Right lobe of liver (tissue), 6 donors: ENCODE data around the gene ALDH7A1. TPM values are rescaled to one million over a fixed set of nuclear protein-coding genes. Genes with fewer than 3 reads are reported as not detected.
"Not testable (repeated sequence)": the region's sequence is repeated elsewhere in the genome, so short reads cannot be mapped to it uniquely, and the experiment has no call there.

Source experiments
- ATAC-seq, 4 donors: fragments of 200-7000 bp; cut with Tn5 transposase; one replicate each; pipeline ENCODE4 v1.9.1; 2020; ENCODE audit warnings: mild to moderate bottlenecking in 4 of 4, moderate library complexity in 4 of 4
- DNase-seq, 3 donors: peaks; one replicate each; pipeline ENCODE4 v3.0.0-alpha.2; 2020
- H3K27ac ChIP-seq, 3 donors: fragments of 200-600 bp; one replicate each; pipeline ENCODE4 v1.8.0; 2022
- H3K27me3 ChIP-seq, 2 donors: fragments of 200-600 bp; one replicate each; pipeline ENCODE4 v1.8.0; 2022
- H3K36me3 ChIP-seq, 4 donors: fragments of 200-600 bp; sonication (generic) in 1 of 4; one replicate each; pipeline versions ENCODE4 v1.5.1 to v1.8.0; 2017 to 2022; ENCODE audit warnings: control low read depth in 1 of 4
- H3K4me1 ChIP-seq, 4 donors: fragments of 200-600 bp; sonication (generic) in 1 of 4; one replicate each; pipeline versions ENCODE4 v1.5.1 to v1.8.0; 2017 to 2022; ENCODE audit warnings: control low read depth in 1 of 4
- H3K4me3 ChIP-seq, 3 donors: fragments of 200-600 bp; one replicate each; pipeline ENCODE4 v1.8.0; 2022
- H3K9me3 ChIP-seq, 4 donors: fragments of 200-600 bp; sonication (generic) in 1 of 4; one replicate each; pipeline versions ENCODE4 v1.5.1 to v1.8.0; 2017 to 2022; ENCODE audit warnings: control low read depth in 1 of 4
- POLR2A ChIP-seq: fragments of 450-650 bp; IDR thresholded peaks from one replicate; pipeline ENCODE4 v1.6.1; 2017; ENCODE audit warnings: antibody characterized with exemption, mild to moderate bottlenecking
- WGBS: methylation state at CpG from one replicate; pipeline ENCODE4 v1.1.6; 2018; ENCODE audit warnings: low coverage, low lambda C conversion rate; ENCODE audit not compliant: insufficient coverage; ENCODE audit errors: missing lambda C conversion rate; 5-methylcytosine and 5-hydroxymethylcytosine counted together
- intact Hi-C, 2 donors: fragments of 100-400 bp; cut with DNase I; formaldehyde crosslinking; loops; one replicate each; pipeline versions ENCODE4 v1.11.2 to v1.14.1; 2022
- total RNA-seq, 6 experiments: library from RNA; depleted of rRNA in 2 of 6; stranded (reverse); fragments of >200 nt in 2 of 6; fragmentation: NEBNext Ultra II Directional in 3 of 6; extraction: Animal tissue kit (Norgen Biotek cat#: 25700) in 3 of 6; gene quantifications; one replicate each; pipeline versions ENCODE4 v1.1.0 to v1.2.4, GENCODE V29; 2016 to 2023
- TF ChIP-seq, protein P1 (sequence below), 4 donors: fragments of 200-600 bp in 3 of 4; fragments of 450-650 bp in 1 of 4; IDR thresholded peaks; one replicate each; pipeline versions ENCODE4 v1.5.1 to v1.8.0; 2016 to 2022; ENCODE audit warnings: antibody characterized with exemption in 4 of 4, mild to moderate bottlenecking in 2 of 4
- donor health status: DM: no; HTN: yes; CAD: no.
- donor health status: DM: no; HTN: no; CAD: no.
- donor health status: DM: no; HTN: no; CAD: no.
- donor health status: DM: no; HTN: yes; CAD: no.
- donor health status: DM: no; HTN: yes; CAD: no.

The ALDH7A1 gene
- total RNA-seq, 6 experiments from 2014 or later = 23.0 to 142 (median 96.7) TPM

GRCh38 chr5:126610160-126610559, 15.1 kb upstream of the ALDH7A1 start:
- 31% methylated on average over 2 of the region's 2 CpGs for WGBS
- peak in 1 of 4 donors; percentile 81 for ATAC-seq
- no peak for DNase-seq
- Histone ChIP-seq H3K9me3 (no peaks in the 10 kb centered on the region), H3K4me1 (peaks cover 0 to 22% (median 2%) of the 10 kb centered on the region in 4 donors), H3K4me3 (no peak overlapping the region), H3K36me3 (peaks cover 0 to 32% (median 3%) of the 10 kb centered on the region in 4 donors), H3K27me3 (no peaks in the 10 kb centered on the region), H3K27ac (no peak overlapping the region)
- TF ChIP-seq POLR2A = no peak
- TF ChIP-seq, protein P1, sequence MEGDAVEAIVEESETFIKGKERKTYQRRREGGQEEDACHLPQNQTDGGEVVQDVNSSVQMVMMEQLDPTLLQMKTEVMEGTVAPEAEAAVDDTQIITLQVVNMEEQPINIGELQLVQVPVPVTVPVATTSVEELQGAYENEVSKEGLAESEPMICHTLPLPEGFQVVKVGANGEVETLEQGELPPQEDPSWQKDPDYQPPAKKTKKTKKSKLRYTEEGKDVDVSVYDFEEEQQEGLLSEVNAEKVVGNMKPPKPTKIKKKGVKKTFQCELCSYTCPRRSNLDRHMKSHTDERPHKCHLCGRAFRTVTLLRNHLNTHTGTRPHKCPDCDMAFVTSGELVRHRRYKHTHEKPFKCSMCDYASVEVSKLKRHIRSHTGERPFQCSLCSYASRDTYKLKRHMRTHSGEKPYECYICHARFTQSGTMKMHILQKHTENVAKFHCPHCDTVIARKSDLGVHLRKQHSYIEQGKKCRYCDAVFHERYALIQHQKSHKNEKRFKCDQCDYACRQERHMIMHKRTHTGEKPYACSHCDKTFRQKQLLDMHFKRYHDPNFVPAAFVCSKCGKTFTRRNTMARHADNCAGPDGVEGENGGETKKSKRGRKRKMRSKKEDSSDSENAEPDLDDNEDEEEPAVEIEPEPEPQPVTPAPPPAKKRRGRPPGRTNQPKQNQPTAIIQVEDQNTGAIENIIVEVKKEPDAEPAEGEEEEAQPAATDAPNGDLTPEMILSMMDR (IDR thresholded peaks at IDR 0.05) = no peak
- intact Hi-C loops = no loop called here

GRCh38 chr5:126605525-126605924, 10.5 kb upstream of the ALDH7A1 start:
- 94% methylated on average over 5 of the region's 5 CpGs for WGBS
- no peak for ATAC-seq

GRCh38 chr5:126603402-126603991, 8.5 kb upstream of the ALDH7A1 start:
- TF ChIP-seq, protein P1 (IDR thresholded peaks at IDR 0.05) = no peak
- TF ChIP-seq POLR2A = no peak
- H3K9me3 ChIP-seq = no peaks in the 10 kb centered on the region
- intact Hi-C loops = loop anchor here in 1 of 2 donors (10.0 kb wide), 1 partner anchor 59 kb away; no protein-coding TSS in a partner anchor
- H3K4me3 ChIP-seq = no peak overlapping the region
- ATAC-seq = no peak
- H3K36me3 ChIP-seq = peaks cover 0 to 34% (median 3%) of the 10 kb centered on the region in 4 donors
- H3K4me1 ChIP-seq = peaks cover 0 to 35% (median 8%) of the 10 kb centered on the region in 4 donors
- no peaks in the 10 kb centered on the region for H3K27me3 ChIP-seq
- H3K27ac ChIP-seq = no peak overlapping the region
- DNase-seq = no peak
- WGBS = 63% methylated on average over 6 of the region's 6 CpGs

More at GRCh38 chr5:126605525-126605924, 10.5 kb upstream of the ALDH7A1 start:
- no peak for DNase-seq
- Histone ChIP-seq H3K27me3 (no peaks in the 10 kb centered on the region), H3K4me3 (no peak overlapping the region), H3K27ac (no peak overlapping the region), H3K36me3 (peaks cover 0 to 54% (median 3%) of the 10 kb centered on the region in 4 donors), H3K9me3 (no peaks in the 10 kb centered on the region), H3K4me1 (peaks cover 0 to 36% (median 8%) of the 10 kb centered on the region in 4 donors)
- TF ChIP-seq POLR2A = no peak
- TF ChIP-seq, protein P1 (IDR thresholded peaks at IDR 0.05) = no peak
- intact Hi-C loops = loop anchor here in 1 of 2 donors (10.0 kb wide), 1 partner anchor 61 kb away; no protein-coding TSS in a partner anchor

DNA sequence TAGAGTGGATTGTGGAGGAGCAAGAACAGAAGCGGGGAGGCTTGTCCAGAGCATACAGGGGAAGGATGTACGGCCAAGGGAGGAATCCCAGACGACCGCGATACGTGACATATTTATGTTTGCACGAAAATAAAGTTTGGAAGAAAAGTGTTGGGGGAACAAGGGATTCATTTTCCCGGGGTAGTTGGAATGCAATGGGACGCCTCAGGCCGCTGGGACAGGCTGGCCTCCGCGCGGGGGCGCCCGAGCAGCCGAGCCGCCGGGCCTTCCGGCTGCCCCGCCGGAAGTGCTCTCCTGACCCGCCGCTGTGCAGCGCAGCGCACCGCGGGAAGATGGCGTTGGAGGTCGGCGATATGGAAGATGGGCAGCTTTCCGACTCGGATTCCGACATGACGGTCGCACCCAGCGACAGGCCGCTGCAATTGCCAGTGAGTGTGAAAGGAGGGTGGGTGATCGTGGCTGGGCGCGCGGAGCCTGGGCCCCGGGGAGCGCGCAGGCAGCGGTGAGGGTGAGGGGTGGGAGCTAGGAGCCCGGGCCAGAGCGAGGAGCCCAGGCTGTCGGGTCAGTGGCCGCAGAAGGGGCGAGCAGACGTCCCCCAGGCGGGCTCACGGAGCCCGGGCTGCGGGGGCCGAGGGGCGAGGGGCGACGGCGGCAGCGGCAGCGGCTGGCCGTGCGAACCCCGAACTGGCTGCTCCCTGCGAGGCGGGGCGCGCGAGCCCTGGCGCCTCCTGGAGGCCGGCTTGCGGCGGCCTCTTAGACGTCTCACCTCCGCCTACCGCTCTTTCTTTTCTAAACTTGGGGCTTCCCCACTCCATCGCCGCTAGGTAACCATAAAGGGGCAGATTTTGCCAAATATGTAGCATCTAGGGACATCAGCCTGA, 5.9 kb upstream of the ALDH7A1 start, which contains the start of gene PHAX:
Gene PHAX, plus strand, starts transcription at position 317 of the 881 bp plus-strand sequence. Its CDS starts 16 bp downstream, at position 333.
- H3K4me1 ChIP-seq = peaks cover 0 to 28% (median 8%) of the 10 kb centered on the region in 4 donors
- intact Hi-C loops = loop anchor here in 1 of 2 donors (10.0 kb wide), 1 partner anchor 56 kb away; no protein-coding TSS in a partner anchor
- H3K27ac ChIP-seq = peak within 1 kb of the TSS; percentile 77 to 87 (median 85)
- no peaks in the 10 kb centered on the region for H3K9me3 ChIP-seq
- peak; percentile 85 to 86 (median 86) for DNase-seq
- no peaks in the 10 kb centered on the region for H3K27me3 ChIP-seq
- peak; percentile 98 to 100 (median 99) for ATAC-seq
- H3K4me3 ChIP-seq = peak within 1 kb of the TSS; percentile 96 to 100 (median 100)
- TF ChIP-seq, protein P1 (IDR thresholded peaks at IDR 0.05) = peak; percentile 45 to 75 (median 69)
- no peak for TF ChIP-seq POLR2A
- H3K36me3 ChIP-seq = peaks cover 0 to 25% (median 0%) of the 10 kb centered on the region in 4 donors
- 6% methylated on average over 18 of the region's 79 CpGs for WGBS

DNA sequence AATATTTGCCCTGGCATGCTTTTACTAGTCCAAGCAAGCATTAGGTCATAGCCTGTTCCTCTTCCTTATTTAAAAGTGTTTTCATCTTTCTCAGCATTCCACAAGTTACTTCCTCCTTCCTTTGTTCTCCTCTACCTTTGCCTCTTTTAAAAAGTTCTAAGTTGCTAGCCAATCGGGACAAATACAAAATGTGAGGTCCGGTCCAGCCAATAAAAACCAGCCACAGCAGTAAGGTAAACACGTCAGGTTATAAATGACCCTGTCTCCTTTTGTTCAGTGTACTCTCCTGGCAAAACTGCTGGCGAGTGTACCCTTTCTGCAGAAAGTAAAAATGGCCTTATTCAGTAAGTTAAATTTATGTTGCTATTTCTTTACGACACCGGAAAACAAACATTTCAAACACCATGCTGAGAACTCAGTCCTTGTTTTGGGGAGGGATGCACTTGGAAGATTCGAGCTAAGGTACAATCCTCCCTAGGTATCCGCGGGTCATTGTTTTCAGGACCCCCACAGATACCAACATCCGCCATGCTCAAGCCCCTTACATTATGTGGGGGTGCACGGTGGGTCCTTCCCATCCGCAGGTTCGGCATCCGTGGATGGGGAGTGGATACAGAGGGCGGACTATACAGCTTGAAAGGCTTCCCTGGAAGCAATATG, 5.1 kb upstream of the ALDH7A1 start:
- DNase-seq, H3K9me3 ChIP-seq, H3K27me3 ChIP-seq: not testable (repeated sequence)
- peak in 1 of 4 donors; percentile 61 for ATAC-seq
- peak overlapping the region in 2 of 3 donors; percentile 77 to 87 for H3K27ac ChIP-seq
- H3K36me3 ChIP-seq = peaks cover 0 to 22% (median 0%) of the 10 kb centered on the region in 4 donors
- peak overlapping the region; percentile 96 to 100 (median 100) for H3K4me3 ChIP-seq
- WGBS = 48% methylated on average over 13 of the region's 15 CpGs
- H3K4me1 ChIP-seq = peaks cover 0 to 23% (median 6%) of the 10 kb centered on the region in 4 donors
- intact Hi-C loops = loop anchor here in 1 of 2 donors (10.0 kb wide), 1 partner anchor 55 kb away; no protein-coding TSS in a partner anchor
